HEK293T (cell line): Measurements from ENCODE around the gene CFH.

Experiments
- BHLHE40 ChIP-seq: fragments of 450-650 bp; IDR thresholded peaks from 2 replicates; pipeline ENCODE4 v1.6.1; 2016; ENCODE audit warnings: mild to moderate bottlenecking, moderate library complexity, borderline replicate concordance
- CTBP1 ChIP-seq: fragments of 450-650 bp; IDR thresholded peaks from 2 replicates; pipeline ENCODE4 v1.6.1; 2016; ENCODE audit warnings: borderline replicate concordance
- ELF4 ChIP-seq: fragments of 450-650 bp; IDR thresholded peaks from 2 replicates; pipeline ENCODE4 v1.6.1; 2017; ENCODE audit warnings: antibody characterized with exemption
- FOXK2 ChIP-seq: fragments of 450-650 bp; IDR thresholded peaks from 2 replicates; pipeline ENCODE4 v1.6.1; 2016; ENCODE audit warnings: mild to moderate bottlenecking
- FOXM1 ChIP-seq: fragments of 450-650 bp; IDR thresholded peaks from 2 replicates; pipeline ENCODE4 v1.6.1; 2017; ENCODE audit warnings: mild to moderate bottlenecking, borderline replicate concordance
- HDGF ChIP-seq: fragments of 450-650 bp; IDR thresholded peaks from 2 replicates; pipeline ENCODE4 v1.6.1; 2017; ENCODE audit warnings: antibody characterized with exemption, borderline replicate concordance
- LEF1 ChIP-seq: fragments of 450-650 bp; IDR thresholded peaks from 2 replicates; pipeline ENCODE4 v1.6.1; 2017; ENCODE audit warnings: mild to moderate bottlenecking, borderline replicate concordance
- PKNOX1 ChIP-seq: fragments of 450-650 bp; IDR thresholded peaks from 2 replicates; pipeline ENCODE4 v1.6.1; 2016
- SP1 ChIP-seq: fragments of 450-650 bp; IDR thresholded peaks from 2 replicates; pipeline ENCODE4 v1.6.1; 2017
- SUZ12 ChIP-seq: fragments of 450-650 bp; IDR thresholded peaks from 2 replicates; pipeline ENCODE4 v1.6.1; 2016; ENCODE audit warnings: mild to moderate bottlenecking
- TARDBP ChIP-seq: fragments of 450-650 bp; IDR thresholded peaks from 2 replicates; pipeline ENCODE4 v1.6.1; 2016

GRCh38 chr1:196717868-196718267 is 66.0 kb downstream of the CFH start:
- TF ChIP-seq SUZ12 = no peak
- TF ChIP-seq ELF4 = no peak
- no peak for TF ChIP-seq CTBP1
- TF ChIP-seq FOXK2 = no peak
- TF ChIP-seq LEF1 = no peak
- TF ChIP-seq BHLHE40 = no peak
- no peak for TF ChIP-seq SP1
- no peak for TF ChIP-seq FOXM1
- no peak for TF ChIP-seq HDGF
- no peak for TF ChIP-seq TARDBP
- TF ChIP-seq PKNOX1 = no peak
